AG04450 (cell line): Measurements from ENCODE around the gene DYNC1H1. TPM values are rescaled to one million over a fixed set of nuclear protein-coding genes. Genes with fewer than 3 reads are reported as not detected.

ENCODE experiments used
- CTCF ChIA-PET: fragments of 300-600, 350-600 bp; formaldehyde crosslinking; extraction: SDS; loops from one replicate; lab custom pipeline; 2022; ENCODE audit warnings: antibody characterized with exemption, inconsistent platforms; lab: Charles Lee
- POLR2A ChIA-PET: fragments of 350-600 bp; formaldehyde crosslinking; extraction: SDS; loops from one replicate; lab custom pipeline; 2021; ENCODE audit warnings: antibody characterized with exemption, inconsistent platforms; lab: Yijun Ruan, JAX
- DNase-seq: peaks from one replicate; pipeline ENCODE4 v3.0.0-alpha.2; 2011; ENCODE audit warnings: low read depth, low spot score
- H3K27ac ChIP-seq: one replicate; pipeline ENCODE4 v1.5.1; 2012; ENCODE audit warnings: low read depth, low read length, control low read depth
- H3K27me3 ChIP-seq: one replicate; pipeline ENCODE4 v1.6.0; 2012; ENCODE audit warnings: low read length; ENCODE audit not compliant: control insufficient read depth, insufficient read depth
- H3K4me3 ChIP-seq: 2 replicates; pipeline ENCODE4 v1.5.1; 2011; ENCODE audit warnings: mild to moderate bottlenecking, low read depth, low read length, control low read depth
- H3K9me3 ChIP-seq: 2 replicates; pipeline ENCODE4 v1.5.1; 2012; ENCODE audit warnings: low read length; ENCODE audit not compliant: control insufficient read depth, insufficient read depth
- polyA plus RNA-seq: library from polyadenylated mRNA; depleted of rRNA; stranded (reverse); fragments of >200 nt; gene quantifications from 2 replicates; pipeline ENCODE4 v1.2.3, GENCODE V29; 2011
- TF ChIP-seq, protein P1 (sequence below): IDR thresholded peaks from 2 replicates; pipeline ENCODE4 v1.5.1; 2011; ENCODE audit warnings: low read depth, low read length, control low read depth, inconsistent platforms

Gene DYNC1H1
- polyA plus RNA-seq, 1 experiment: 189 TPM

DNA sequence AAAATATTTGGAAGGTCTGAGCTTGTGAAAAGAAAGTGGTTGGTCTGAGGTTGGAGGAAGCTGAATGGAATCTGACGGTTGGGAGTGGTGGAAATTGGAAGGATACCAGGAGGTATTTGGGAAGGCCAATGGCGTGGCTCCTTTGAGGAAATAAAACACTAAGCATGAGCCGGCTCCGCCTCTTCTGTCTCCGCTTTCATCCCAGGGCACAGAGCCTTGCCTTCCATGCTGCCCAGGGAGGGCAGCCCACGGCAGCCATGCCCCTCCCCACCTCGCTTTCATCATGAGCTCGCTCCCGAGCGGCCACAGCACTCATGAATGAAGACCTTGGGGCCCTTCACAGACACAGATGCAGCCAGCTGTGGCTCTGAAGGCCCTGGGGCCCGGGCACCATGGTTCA is 86.3 kb downstream of the DYNC1H1 start:
- ChIA-PET CTCF (interaction anchor here (0.5 to 1.1 kb wide), 2 partner anchors 22 to 89 kb away, joined by 3 read pairs; no protein-coding TSS in a partner anchor), POLR2A (interaction anchor here (0.7 to 1.5 kb wide), 3 partner anchors 20 to 77 kb away, joined by 3 to 5 read pairs (median 4); no protein-coding TSS in a partner anchor)
- no peaks in the 10 kb centered on the region for H3K27me3 ChIP-seq
- H3K27ac ChIP-seq: no peak overlapping the region
- peaks cover 3% of the 10 kb centered on the region; the same call in 1 of the 2 replicates for H3K9me3 ChIP-seq
- TF ChIP-seq, protein P1, sequence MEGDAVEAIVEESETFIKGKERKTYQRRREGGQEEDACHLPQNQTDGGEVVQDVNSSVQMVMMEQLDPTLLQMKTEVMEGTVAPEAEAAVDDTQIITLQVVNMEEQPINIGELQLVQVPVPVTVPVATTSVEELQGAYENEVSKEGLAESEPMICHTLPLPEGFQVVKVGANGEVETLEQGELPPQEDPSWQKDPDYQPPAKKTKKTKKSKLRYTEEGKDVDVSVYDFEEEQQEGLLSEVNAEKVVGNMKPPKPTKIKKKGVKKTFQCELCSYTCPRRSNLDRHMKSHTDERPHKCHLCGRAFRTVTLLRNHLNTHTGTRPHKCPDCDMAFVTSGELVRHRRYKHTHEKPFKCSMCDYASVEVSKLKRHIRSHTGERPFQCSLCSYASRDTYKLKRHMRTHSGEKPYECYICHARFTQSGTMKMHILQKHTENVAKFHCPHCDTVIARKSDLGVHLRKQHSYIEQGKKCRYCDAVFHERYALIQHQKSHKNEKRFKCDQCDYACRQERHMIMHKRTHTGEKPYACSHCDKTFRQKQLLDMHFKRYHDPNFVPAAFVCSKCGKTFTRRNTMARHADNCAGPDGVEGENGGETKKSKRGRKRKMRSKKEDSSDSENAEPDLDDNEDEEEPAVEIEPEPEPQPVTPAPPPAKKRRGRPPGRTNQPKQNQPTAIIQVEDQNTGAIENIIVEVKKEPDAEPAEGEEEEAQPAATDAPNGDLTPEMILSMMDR: no peak
- no peak for DNase-seq
- no peak overlapping the region for H3K4me3 ChIP-seq

DNA sequence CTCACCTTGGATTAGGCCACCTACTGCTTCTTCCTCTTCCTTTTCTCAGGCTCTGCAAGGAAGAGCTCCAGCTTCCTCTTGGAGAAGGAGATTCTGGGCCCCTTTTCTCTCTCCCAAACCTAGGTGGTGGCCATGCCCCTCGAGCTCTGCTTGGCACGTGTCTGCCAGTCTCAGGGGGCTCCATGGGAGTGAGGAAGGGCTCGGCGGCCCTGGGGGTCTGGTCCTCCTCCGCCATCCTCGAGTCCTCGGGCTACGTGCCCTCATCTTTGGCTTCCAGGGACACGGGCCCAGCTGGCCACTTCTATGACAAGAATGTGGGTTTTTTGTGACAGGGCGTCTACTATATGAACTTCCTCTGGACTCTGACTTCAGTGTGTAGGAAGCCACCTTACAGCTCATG is 88.1 kb downstream of the DYNC1H1 start:
- H3K27me3 ChIP-seq: no peaks in the 10 kb centered on the region
- ChIA-PET POLR2A (no interaction called here), CTCF (no interaction called here)
- no peak overlapping the region for H3K27ac ChIP-seq
- DNase-seq: no peak
- H3K9me3 ChIP-seq: peaks cover 3% of the 10 kb centered on the region; the same call in 1 of the 2 replicates
- TF ChIP-seq, protein P1: no peak
- H3K4me3 ChIP-seq: no peak overlapping the region

- ChIA-PET CTCF (no interaction called here), POLR2A (no interaction called here)
- no peaks in the 10 kb centered on the region for H3K27me3 ChIP-seq
- peak; percentile 49 for DNase-seq
- no peak overlapping the region for H3K4me3 ChIP-seq
- TF ChIP-seq, protein P1: no peak
- H3K9me3 ChIP-seq: peaks cover 3% of the 10 kb centered on the region; the same call in 1 of the 2 replicates
- H3K27ac ChIP-seq: peak overlapping the region; percentile 68
Measured at GRCh38 chr14:102055181-102055901, 91.0 kb downstream of the DYNC1H1 start.

DNA sequence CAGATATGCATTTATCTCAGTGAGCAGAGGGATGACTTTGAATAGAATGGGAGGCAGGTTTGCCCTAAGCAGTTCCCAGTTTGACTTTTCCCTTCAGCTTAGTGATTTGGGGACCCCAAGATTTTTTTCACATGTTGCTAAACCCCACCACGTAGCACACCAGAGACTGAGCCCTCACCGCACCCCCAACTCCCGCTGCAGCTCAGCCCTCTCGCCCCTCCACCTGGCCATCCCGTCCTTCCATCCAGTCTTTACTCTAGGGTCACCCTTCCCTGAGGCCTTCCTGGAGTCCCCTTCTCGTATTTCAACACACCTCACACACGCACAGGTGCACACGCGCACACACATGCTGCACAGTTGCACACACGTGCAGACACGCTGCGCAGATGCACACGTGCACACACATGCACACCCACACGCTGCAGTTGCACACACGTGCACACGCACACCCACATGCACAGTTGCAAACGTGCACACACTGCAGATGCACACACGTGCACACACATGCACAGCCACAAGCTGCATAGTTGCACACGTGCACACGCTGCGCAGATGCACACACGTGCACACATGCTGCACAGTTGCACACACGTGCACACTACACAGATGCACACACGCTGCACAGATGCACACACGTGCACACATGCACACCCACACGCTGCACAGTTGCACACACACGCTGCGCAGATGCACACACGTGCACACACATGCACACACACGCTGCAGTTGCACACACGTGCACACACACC is 92.5 kb downstream of the DYNC1H1 start:
- CTCF ChIA-PET: no interaction called here
- Histone ChIP-seq H3K27ac (no peak overlapping the region), H3K4me3 (no peak overlapping the region), H3K27me3 (no peaks in the 10 kb centered on the region), H3K9me3 (peaks cover 3% of the 10 kb centered on the region; the same call in 1 of the 2 replicates)
- DNase-seq: no peak
- POLR2A ChIA-PET: no interaction called here
- TF ChIP-seq, protein P1: no peak
